ENCODE data around the gene HSPB2. TPM values are rescaled to one million over a fixed set of nuclear protein-coding genes. Genes with fewer than 3 reads are reported as not detected.

Gene HSPB2
- total and polyA plus RNA-seq, 2 of the 8 experiments (the other 6 are each of a cell fraction or from before 2014, with no cell fraction given) = 0.32 to 0.86 TPM

- no peaks in the 10 kb centered on the region; the same call in 1 of the 2 replicates for H3K79me1 ChIP-seq (ENCODE audit: low read depth, low read length)
- H2AFZ ChIP-seq (ENCODE audit: low read length) = no peak overlapping the region
- H3K27me3 ChIP-seq (replicated peaks in 1 of 4; ENCODE audit: control insufficient read depth in 3 of 4, extremely low read depth in 1 of 4, insufficient read depth in 3 of 4, low read length in 3 of 4) = no peaks in the 10 kb centered on the region
- FAIRE-seq = no peak
- ChIA-PET POLR2A (ENCODE audit: partially characterized antibody) (interaction anchor here (1.7 to 1.9 kb wide), 2 partner anchors 8 to 16 kb away, joined by 4 to 6 read pairs; no protein-coding TSS in a partner anchor), CTCF (ENCODE audit: partially characterized antibody) (interaction anchor here (0.6 to 6.5 kb wide), 7 partner anchors 8 to 77 kb away, joined by 3 to 83 read pairs (median 6); no protein-coding TSS in a partner anchor)
- no peak overlapping the region for H3K27ac ChIP-seq (ENCODE audit: low read depth, low read length)
- H2BK15ac ChIP-seq (ENCODE audit: low read length) = no peak overlapping the region
- H4K8ac ChIP-seq (ENCODE audit: extremely low read depth, insufficient read depth, low read length) = no peak overlapping the region
- H3K9ac ChIP-seq (replicated peaks in 1 of 4; ENCODE audit: extremely low read depth in 1 of 4, low read depth in 3 of 4, low read length in 3 of 4) = no peak overlapping the region
- H2BK5ac ChIP-seq (ENCODE audit: low read depth, low read length) = no peak overlapping the region
- H3K23ac ChIP-seq (ENCODE audit: insufficient read length) = no peak overlapping the region
- no peaks in the 10 kb centered on the region for H4K20me1 ChIP-seq (replicated peaks in 1 of 2; ENCODE audit: control insufficient read depth in 1 of 2, insufficient read depth in 2 of 2, low read length in 2 of 2)
- H4K5ac ChIP-seq (ENCODE audit: insufficient read length, low read depth, low read length) = no peak overlapping the region
- no peak overlapping the region for H3K56ac ChIP-seq (replicated peaks; ENCODE audit: insufficient read length, low read depth, low read length)
- H3K36me3 ChIP-seq (ENCODE audit: control insufficient read depth in 2 of 4, insufficient read depth in 4 of 4, low read length in 3 of 4) = no peaks in the 10 kb centered on the region
- no peaks in the 10 kb centered on the region; the same call in 1 of the 2 replicates for H3K23me2 ChIP-seq (ENCODE audit: low read depth, low read length)
- H2BK120ac ChIP-seq (replicated peaks; ENCODE audit: low read depth, low read length) = no peak overlapping the region
- no peak overlapping the region for H3K14ac ChIP-seq (ENCODE audit: insufficient read length)
- H2BK12ac ChIP-seq (ENCODE audit: low read depth, low read length) = no peak overlapping the region
- H3K4ac ChIP-seq (replicated peaks; ENCODE audit: insufficient read length, low read depth, low read length) = no peak overlapping the region
- no peak overlapping the region for H3K4me2 ChIP-seq (ENCODE audit: insufficient read depth in 1 of 2, low read depth in 2 of 2, low read length in 2 of 2)
- no peak overlapping the region for H3K18ac ChIP-seq (ENCODE audit: extremely low read depth, low read length)
- no peak for DNase-seq (ENCODE audit: low read depth in 1 of 2, low spot score in 2 of 2)
- peaks cover 0 to 10% of the 10 kb centered on the region in 2 experiments; a peak in 1 of 4 replicates for H3K9me3 ChIP-seq (ENCODE audit: insufficient read depth in 2 of 2, low read depth in 1 of 2, low read length in 1 of 2)
- H2BK20ac ChIP-seq (ENCODE audit: low read length) = no peak overlapping the region
- H3K4me1 ChIP-seq (replicated peaks in 1 of 4; ENCODE audit: control insufficient read depth in 3 of 4, insufficient read depth in 4 of 4, low read length in 3 of 4) = peaks cover 0 to 7% (median 3%) of the 10 kb centered on the region in 4 experiments; a peak in 3 of 7 replicates
- TF ChIP-seq KDM5A (IDR thresholded peaks at IDR 0.05; ENCODE audit: low read length) (no peak), RBBP5 (IDR thresholded peaks at IDR 0.05; ENCODE audit: borderline replicate concordance, low read depth, low read length) (no peak), TCF12 (IDR thresholded peaks at IDR 0.05; ENCODE audit: low read depth, low read length) (no peak), SIX5 (IDR thresholded peaks at IDR 0.05; ENCODE audit: low read depth, low read length) (no peak), TAF1 (IDR thresholded peaks at IDR 0.05; ENCODE audit: low read depth, low read length) (no peak), EZH2 (IDR thresholded peaks at IDR 0.05; ENCODE audit: low read depth, low read length, severe bottlenecking) (no peak), POLR2AphosphoS5 (IDR thresholded peaks at IDR 0.05; ENCODE audit: low read depth, low read length) (no peak), JUND (IDR thresholded peaks at IDR 0.05; ENCODE audit: low read length) (no peak), KDM4A (IDR thresholded peaks at IDR 0.05; ENCODE audit: low read depth, low read length, severe bottlenecking) (no peak), BACH1 (IDR thresholded peaks at IDR 0.05; ENCODE audit: low read length) (no peak)
- no peak overlapping the region for H4K91ac ChIP-seq (replicated peaks; ENCODE audit: insufficient read length, low read length)
- no peak overlapping the region for H2AK5ac ChIP-seq (ENCODE audit: low read depth, low read length)
- WGBS, 2 experiments (ENCODE audit: extremely low coverage in 1 of 2, insufficient coverage in 1 of 2, insufficient read length in 1 of 2, insufficient replicate concordance in 2 of 2, low coverage in 1 of 2, low lambda C conversion rate in 2 of 2, missing lambda C conversion rate in 1 of 2) = 94% methylated on average over 12 of the region's 12 CpGs; no CpG with 5 or more reads in 1 of the 2 experiments
- no peak overlapping the region for H3K4me3 ChIP-seq (ENCODE audit: extremely low read depth in 1 of 4, insufficient read depth in 2 of 4, low read depth in 3 of 4, low read length in 4 of 4)
- no peaks in the 10 kb centered on the region for H3K79me2 ChIP-seq (ENCODE audit: control insufficient read depth in 1 of 2, insufficient read depth in 2 of 2, low read length in 2 of 2)
These were observed 45.3 kb downstream of the HSPB2 start for GRCh38 chr11:111957663-111958444.
